ENCODE results near the gene ABCA10.

Gene ABCA10

DNA sequence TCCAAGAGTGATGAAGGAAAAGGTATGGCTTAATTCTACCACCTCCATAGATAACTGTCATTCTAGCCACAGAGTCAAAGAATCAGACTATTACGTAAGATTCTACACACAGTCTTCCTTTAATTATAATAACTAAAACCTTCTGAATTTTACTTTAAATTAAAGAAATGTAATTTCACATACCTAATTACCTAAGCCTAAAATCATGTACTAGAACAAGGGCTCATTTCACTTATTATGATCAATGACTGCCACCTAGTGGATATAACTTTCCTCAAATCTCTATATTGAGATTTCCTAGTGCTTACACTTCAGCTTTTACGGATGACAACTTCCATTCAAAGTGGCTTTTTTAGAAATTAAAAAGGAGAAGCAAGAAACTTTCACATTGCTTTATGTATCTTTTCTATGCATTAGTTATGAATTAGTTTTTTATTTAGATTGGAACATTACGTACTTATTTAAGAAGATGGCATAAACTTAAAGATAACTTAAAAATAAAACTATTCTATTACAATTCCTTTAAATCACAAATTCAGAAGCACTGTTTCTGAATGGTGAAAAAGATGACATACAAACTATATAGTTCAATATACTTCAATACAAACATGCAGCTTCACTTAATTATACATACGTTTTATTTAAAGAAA, 18.2 kb upstream of the ABCA10 start:
- no peak overlapping the region for H3K9ac ChIP-seq (ENCODE audit: low read depth, low read length)
- H3K4me1 ChIP-seq (ENCODE audit: insufficient read depth, low read length), result no peaks in the 10 kb centered on the region
- H3K4me3 ChIP-seq (ENCODE audit: low read length), result no peak overlapping the region
- H3K9me3 ChIP-seq (ENCODE audit: insufficient read depth, low read depth, low read length), result no peaks in the 10 kb centered on the region
- no peak overlapping the region for H3K27ac ChIP-seq (ENCODE audit: low read length)
- H3K27me3 ChIP-seq (ENCODE audit: insufficient read depth, low read length), result no peaks in the 10 kb centered on the region
- H3K36me3 ChIP-seq (ENCODE audit: insufficient read depth, low read depth, low read length), result no peaks in the 10 kb centered on the region

DNA sequence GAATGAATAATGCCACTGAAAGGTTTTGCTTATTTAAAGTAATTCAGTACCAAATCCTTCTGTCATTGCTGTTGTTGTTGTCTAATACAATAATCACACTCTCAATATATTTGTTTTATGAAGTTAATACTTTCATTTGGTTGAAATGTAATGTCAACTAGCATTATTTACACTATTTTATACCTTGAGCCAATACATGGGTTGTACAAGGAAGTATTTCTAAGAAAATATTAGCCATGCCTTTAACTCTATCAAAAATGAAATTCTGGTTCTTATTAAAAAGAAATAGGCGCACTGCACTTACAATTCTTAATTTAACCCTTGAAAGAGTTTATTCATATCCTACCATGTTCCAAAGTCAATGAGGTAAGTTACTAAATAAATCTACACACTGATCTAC, 17.6 kb upstream of the ABCA10 start:
- no peaks in the 10 kb centered on the region for H3K9me3 ChIP-seq (ENCODE audit: insufficient read depth, low read depth, low read length)
- H3K4me1 ChIP-seq (ENCODE audit: insufficient read depth, low read length), result no peaks in the 10 kb centered on the region
- H3K27me3 ChIP-seq (ENCODE audit: insufficient read depth, low read length), result no peaks in the 10 kb centered on the region
- H3K27ac ChIP-seq (ENCODE audit: low read length), result no peak overlapping the region
- H3K36me3 ChIP-seq (ENCODE audit: insufficient read depth, low read depth, low read length), result no peaks in the 10 kb centered on the region
- H3K9ac ChIP-seq (ENCODE audit: low read depth, low read length), result no peak overlapping the region
- H3K4me3 ChIP-seq (ENCODE audit: low read length), result no peak overlapping the region

DNA sequence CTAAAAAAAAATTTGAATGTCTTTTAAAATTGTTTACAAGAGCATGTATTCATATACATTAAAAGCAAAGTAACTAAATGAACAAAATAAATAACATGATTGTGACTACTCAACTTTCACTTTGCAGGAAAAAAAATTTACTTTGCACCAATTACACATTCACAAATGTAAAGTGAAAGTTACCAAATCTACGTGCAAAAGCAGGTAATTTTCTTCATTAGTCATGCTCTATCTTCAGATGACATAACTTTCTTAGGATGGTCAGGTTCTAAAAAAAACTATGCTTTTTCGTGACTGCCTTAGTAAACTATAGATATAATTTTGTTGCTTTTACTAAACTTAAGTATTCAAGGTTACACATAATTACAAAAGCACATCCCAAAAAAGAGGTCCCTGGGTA, 17.0 kb upstream of the ABCA10 start:
- Histone ChIP-seq H3K27ac (ENCODE audit: low read length) (no peak overlapping the region), H3K4me3 (ENCODE audit: low read length) (no peak overlapping the region), H3K9me3 (ENCODE audit: insufficient read depth, low read depth, low read length) (no peaks in the 10 kb centered on the region), H3K4me1 (ENCODE audit: insufficient read depth, low read length) (no peaks in the 10 kb centered on the region), H3K36me3 (ENCODE audit: insufficient read depth, low read depth, low read length) (no peaks in the 10 kb centered on the region), H3K9ac (ENCODE audit: low read depth, low read length) (no peak overlapping the region), H3K27me3 (ENCODE audit: insufficient read depth, low read length) (no peaks in the 10 kb centered on the region)

DNA sequence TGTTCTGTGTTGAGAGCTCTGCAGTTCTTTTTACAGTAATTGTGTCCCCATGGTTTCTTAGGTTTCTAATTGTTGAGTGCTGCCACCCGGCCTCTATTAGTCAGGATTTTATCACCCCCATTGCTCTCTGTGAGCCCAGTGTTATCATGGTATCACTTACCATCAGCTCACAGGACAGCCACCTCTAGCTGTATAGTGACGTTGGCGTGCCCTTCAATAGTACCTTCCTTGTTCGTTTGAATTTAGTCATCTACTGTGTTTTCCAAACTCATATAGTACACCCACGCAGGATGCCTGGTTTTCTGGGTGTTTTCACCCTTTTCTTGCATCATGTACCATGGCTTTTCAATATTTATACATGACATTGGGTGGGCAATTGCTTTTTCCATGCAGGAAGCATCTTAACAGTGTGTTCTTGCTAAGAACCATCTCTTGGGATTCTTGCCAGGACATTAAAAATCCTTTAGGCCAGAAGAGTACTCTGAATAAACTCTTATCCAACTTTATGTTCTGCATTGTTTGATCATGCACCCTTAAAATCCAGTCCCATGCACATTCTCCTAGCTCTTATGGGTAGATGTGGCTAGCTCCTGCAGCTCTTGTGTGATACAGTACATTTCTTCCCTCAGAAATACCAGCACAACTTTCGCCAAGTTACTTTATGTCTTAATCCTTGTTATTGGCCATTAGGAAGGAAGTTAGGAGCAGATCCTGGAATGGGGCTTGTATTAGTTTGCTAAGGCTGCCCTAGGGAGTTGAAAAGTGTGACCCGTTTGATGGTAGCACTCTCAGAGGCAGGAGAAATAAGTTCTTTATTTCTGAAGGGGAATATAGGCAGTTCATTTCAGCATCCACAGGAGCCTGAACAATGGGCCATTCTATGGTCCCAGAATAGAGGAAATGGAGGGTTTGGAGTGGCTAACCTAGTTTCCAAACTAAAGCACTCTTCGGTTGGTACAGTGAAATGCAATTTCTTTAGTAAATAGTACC, 11.3 kb upstream of the ABCA10 start:
- H3K4me3 ChIP-seq (ENCODE audit: low read length), result no peak overlapping the region
- H3K4me1 ChIP-seq (ENCODE audit: insufficient read depth, low read length), result no peaks in the 10 kb centered on the region
- no peaks in the 10 kb centered on the region for H3K27me3 ChIP-seq (ENCODE audit: insufficient read depth, low read length)
- no peaks in the 10 kb centered on the region for H3K9me3 ChIP-seq (ENCODE audit: insufficient read depth, low read depth, low read length)
- H3K27ac ChIP-seq (ENCODE audit: low read length), result no peak overlapping the region
- no peak overlapping the region for H3K9ac ChIP-seq (ENCODE audit: low read depth, low read length)
- H3K36me3 ChIP-seq (ENCODE audit: insufficient read depth, low read depth, low read length), result no peaks in the 10 kb centered on the region

DNA sequence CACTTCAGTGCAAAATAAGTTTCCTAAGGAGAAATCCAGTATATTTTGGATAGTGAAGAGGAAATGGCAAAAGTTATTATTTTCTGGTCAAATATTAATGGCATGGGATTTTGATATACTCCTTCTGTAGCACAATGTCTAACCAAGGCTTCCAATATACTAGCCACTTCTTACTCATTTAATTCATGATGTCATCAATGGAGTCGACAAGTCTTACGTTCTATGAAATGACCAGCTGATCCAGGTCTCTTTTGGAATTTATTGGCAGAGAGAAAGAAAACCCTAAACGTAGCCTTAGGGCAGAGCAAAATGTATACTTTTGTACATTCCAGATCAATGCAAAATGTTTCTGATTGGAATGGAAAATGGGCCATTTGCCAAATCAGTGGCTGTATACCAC, 8.3 kb upstream of the ABCA10 start:
- H3K4me1 ChIP-seq (ENCODE audit: insufficient read depth, low read length), result no peaks in the 10 kb centered on the region

DNA sequence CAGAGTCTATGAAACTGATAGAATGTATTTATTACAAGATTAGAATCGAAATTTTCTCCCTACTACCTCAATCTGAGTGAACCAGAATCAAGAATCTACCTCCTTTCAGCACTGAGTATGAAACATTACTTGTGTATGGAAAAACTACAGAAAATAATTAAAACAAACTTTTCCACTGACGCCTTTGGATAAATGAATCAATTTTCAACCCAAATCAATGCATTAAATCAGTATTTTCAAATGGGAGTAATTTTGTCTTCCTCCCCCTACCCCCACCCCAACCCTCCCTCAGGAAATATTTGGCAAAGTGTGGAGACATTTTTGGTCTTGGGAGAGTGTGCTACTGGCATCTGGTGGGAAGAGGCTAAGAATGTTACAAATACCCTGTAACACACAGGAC, 7.8 kb upstream of the ABCA10 start:
- H3K27me3 ChIP-seq (ENCODE audit: insufficient read depth, low read length), result no peaks in the 10 kb centered on the region

More for the DNA sequence above, 8.3 kb upstream of the ABCA10 start:
- Histone ChIP-seq H3K9me3 (ENCODE audit: insufficient read depth, low read depth, low read length) (no peaks in the 10 kb centered on the region; the same call in 1 of the 2 replicates), H3K4me3 (ENCODE audit: low read length) (no peak overlapping the region), H3K9ac (ENCODE audit: low read depth, low read length) (no peak overlapping the region), H3K27me3 (ENCODE audit: insufficient read depth, low read length) (no peaks in the 10 kb centered on the region), H3K27ac (ENCODE audit: low read length) (no peak overlapping the region), H3K36me3 (ENCODE audit: insufficient read depth, low read depth, low read length) (no peaks in the 10 kb centered on the region)

DNA sequence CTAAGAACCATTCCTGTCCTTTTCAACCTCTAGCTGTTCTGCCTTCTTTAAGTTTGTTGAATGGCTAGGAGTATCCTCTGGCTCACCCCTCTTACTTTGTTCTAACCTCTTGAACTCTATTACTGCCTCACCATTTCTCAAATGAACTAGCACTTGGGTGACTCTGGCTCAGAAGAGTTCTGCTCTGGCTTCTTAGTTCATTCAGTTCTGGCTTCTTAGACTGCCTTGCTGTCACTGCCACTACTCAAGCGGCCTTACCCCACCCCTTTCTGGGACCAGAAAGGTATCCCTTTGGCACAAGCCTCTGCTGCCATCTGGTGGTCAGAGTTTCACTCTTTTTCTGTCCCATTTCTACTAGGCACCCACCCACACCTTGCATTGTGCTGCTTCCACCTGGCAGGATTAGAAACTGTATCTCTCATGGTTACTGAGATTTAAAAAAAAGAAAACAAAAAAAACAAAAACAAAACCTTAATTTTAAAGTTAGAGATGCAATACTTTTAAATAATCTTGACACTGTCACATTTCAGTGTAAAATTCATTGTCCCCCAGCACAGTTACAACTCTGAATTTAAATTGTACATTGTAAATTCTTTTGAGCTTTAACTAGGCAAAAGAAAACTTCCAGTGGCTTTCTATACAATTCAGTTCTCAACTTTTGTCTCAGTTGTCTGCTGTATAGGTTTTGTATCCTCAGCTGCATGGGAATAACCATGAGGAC, 6.9 kb upstream of the ABCA10 start:
- Histone ChIP-seq H3K36me3 (ENCODE audit: insufficient read depth, low read depth, low read length) (no peaks in the 10 kb centered on the region), H3K4me3 (ENCODE audit: low read length) (no peak overlapping the region), H3K27ac (ENCODE audit: low read length) (no peak overlapping the region), H3K4me1 (ENCODE audit: insufficient read depth, low read length) (no peaks in the 10 kb centered on the region), H3K9me3 (ENCODE audit: insufficient read depth, low read depth, low read length) (no peaks in the 10 kb centered on the region; the same call in 1 of the 2 replicates), H3K9ac (ENCODE audit: low read depth, low read length) (no peak overlapping the region), H3K27me3 (ENCODE audit: insufficient read depth, low read length) (no peaks in the 10 kb centered on the region)

More for the DNA sequence above, 7.8 kb upstream of the ABCA10 start:
- Histone ChIP-seq H3K36me3 (ENCODE audit: insufficient read depth, low read depth, low read length) (no peaks in the 10 kb centered on the region), H3K4me1 (ENCODE audit: insufficient read depth, low read length) (no peaks in the 10 kb centered on the region), H3K9ac (ENCODE audit: low read depth, low read length) (no peak overlapping the region), H3K4me3 (ENCODE audit: low read length) (no peak overlapping the region), H3K9me3 (ENCODE audit: insufficient read depth, low read depth, low read length) (no peaks in the 10 kb centered on the region; the same call in 1 of the 2 replicates), H3K27ac (ENCODE audit: low read length) (no peak overlapping the region)

DNA sequence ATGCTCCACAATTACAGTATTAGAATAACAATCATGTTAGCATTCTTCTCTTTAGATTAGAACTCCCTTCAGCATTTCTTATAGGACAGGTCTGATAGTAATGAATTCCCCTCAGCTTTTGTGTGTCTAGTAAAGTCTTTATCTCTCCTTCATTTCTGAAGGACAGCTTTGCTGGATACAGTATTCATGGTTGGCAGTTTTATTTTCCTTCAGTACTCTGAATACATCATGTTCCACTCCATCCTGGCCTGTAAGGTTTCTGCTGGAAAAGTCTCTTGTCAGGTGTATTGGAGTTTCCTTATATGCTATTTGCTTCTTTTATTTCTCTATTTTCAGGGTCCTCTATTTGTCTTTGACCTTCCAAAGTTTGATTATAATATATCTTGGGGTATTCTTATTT, 4.0 kb upstream of the ABCA10 start:
- Histone ChIP-seq H3K36me3 (ENCODE audit: insufficient read depth, low read depth, low read length) (no peaks in the 10 kb centered on the region), H3K4me3 (ENCODE audit: low read length) (no peak overlapping the region), H3K9ac (ENCODE audit: low read depth, low read length) (no peak overlapping the region), H3K27me3 (ENCODE audit: insufficient read depth, low read length) (no peaks in the 10 kb centered on the region), H3K4me1 (ENCODE audit: insufficient read depth, low read length) (no peaks in the 10 kb centered on the region), H3K27ac (ENCODE audit: low read length) (no peak overlapping the region), H3K9me3 (ENCODE audit: insufficient read depth, low read depth, low read length) (no peaks in the 10 kb centered on the region; the same call in 1 of the 2 replicates)

DNA sequence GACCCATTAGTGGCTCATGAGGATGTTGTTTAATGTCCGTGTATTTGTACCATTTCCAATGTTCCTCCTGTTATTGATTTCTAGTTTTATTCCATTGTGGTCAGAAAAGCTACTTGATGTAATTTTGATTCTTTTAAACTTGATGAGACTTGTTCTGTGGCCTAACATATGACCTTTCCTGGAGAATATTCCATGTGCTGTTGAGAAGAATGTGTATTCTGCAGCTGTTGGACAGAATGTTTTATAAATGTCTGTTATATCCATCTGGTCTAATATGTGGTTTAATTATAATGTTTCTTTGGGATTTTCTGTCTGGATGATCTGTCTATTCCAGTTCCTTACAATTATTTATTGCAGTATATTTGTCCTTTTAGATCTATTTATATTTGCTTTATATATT, 2.9 kb upstream of the ABCA10 start:
- H3K4me1 ChIP-seq (ENCODE audit: insufficient read depth, low read length), result no peaks in the 10 kb centered on the region
- no peaks in the 10 kb centered on the region for H3K36me3 ChIP-seq (ENCODE audit: insufficient read depth, low read depth, low read length)
- no peak overlapping the region for H3K27ac ChIP-seq (ENCODE audit: low read length)
- H3K27me3 ChIP-seq (ENCODE audit: insufficient read depth, low read length), result no peaks in the 10 kb centered on the region
- no peak overlapping the region for H3K4me3 ChIP-seq (ENCODE audit: low read length)
- no peaks in the 10 kb centered on the region; the same call in 1 of the 2 replicates for H3K9me3 ChIP-seq (ENCODE audit: insufficient read depth, low read depth, low read length)
- H3K9ac ChIP-seq (ENCODE audit: low read depth, low read length), result no peak overlapping the region

DNA sequence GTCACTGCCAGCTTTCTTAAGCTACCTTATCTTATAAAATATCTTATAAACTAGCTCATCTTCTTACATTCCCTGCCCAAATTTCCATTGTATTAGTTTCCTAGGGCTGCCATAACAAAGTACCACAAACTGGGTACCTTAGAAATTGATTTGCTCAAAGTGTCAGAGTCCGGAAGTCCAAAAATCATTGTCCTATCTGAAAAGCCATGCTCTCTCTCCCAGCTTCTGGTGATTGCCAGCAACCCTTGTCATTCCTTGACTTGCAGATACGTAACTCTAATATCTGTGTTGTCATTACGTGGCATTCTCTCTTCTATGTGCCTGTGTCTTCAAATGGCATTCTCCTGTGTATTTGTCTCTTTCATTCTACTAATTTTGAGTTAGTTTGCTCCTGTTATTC, 2.3 kb upstream of the ABCA10 start:
- no peak overlapping the region for H3K27ac ChIP-seq (ENCODE audit: low read length)
- no peak overlapping the region for H3K4me3 ChIP-seq (ENCODE audit: low read length)
- no peaks in the 10 kb centered on the region for H3K4me1 ChIP-seq (ENCODE audit: insufficient read depth, low read length)
- H3K36me3 ChIP-seq (ENCODE audit: insufficient read depth, low read depth, low read length), result no peaks in the 10 kb centered on the region
- no peaks in the 10 kb centered on the region; the same call in 1 of the 2 replicates for H3K9me3 ChIP-seq (ENCODE audit: insufficient read depth, low read depth, low read length)
- H3K9ac ChIP-seq (ENCODE audit: low read depth, low read length), result no peak overlapping the region
- no peaks in the 10 kb centered on the region for H3K27me3 ChIP-seq (ENCODE audit: insufficient read depth, low read length)

DNA sequence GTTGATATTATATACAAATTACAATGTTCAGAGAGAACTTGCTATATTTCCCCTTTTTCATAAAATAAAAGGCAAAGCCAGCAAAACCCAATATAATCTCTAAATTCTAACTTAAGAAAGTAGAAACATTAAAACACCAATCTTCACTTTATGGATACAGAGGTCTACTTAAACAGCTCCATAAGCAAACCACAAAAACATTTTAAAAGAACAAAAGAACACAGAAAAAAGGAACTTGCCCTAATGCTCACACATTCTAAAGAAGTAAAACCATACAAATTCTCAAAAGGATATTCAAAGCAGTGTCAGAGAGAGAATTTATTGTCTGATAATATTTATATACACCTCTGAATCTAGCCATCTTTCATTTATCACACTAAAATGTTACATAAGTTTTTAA, 606 bp downstream of the ABCA10 start:
- no peak overlapping the region for H3K27ac ChIP-seq (ENCODE audit: low read length)

More for the DNA sequence above, 606 bp downstream of the ABCA10 start:
- Histone ChIP-seq H3K9me3 (ENCODE audit: insufficient read depth, low read depth, low read length) (no peaks in the 10 kb centered on the region), H3K36me3 (ENCODE audit: insufficient read depth, low read depth, low read length) (no peaks in the 10 kb centered on the region), H3K4me1 (ENCODE audit: insufficient read depth, low read length) (no peaks in the 10 kb centered on the region), H3K4me3 (ENCODE audit: low read length) (no peak overlapping the region), H3K27me3 (ENCODE audit: insufficient read depth, low read length) (no peaks in the 10 kb centered on the region), H3K9ac (ENCODE audit: low read depth, low read length) (no peak overlapping the region)
